H1 (cell line): ENCODE measurements around the gene GPR39. TPM values are rescaled to one million over a fixed set of nuclear protein-coding genes. Genes with fewer than 3 reads are reported as not detected.

Experiments
- CTCF ChIA-PET: fragments of 300-600 bp; sonication (Branson Sonifier 250); formaldehyde crosslinking; loops from one replicate; lab custom pipeline; 2021; ENCODE audit not compliant: partially characterized antibody; lab: Charles Lee
- POLR2A ChIA-PET: fragments of 300-600 bp; sonication (Branson Sonifier 250); formaldehyde crosslinking; loops from one replicate; lab custom pipeline; 2021; ENCODE audit warnings: inconsistent platforms; ENCODE audit not compliant: partially characterized antibody; lab: Charles Lee
- DNase-seq, 2 experiments: peaks; one replicate each; pipeline versions ENCODE4 v3.0.0 to v3.0.0-alpha.2; 2010 to 2022; ENCODE audit warnings: low spot score in 2 of 2, low read depth in 1 of 2, mixed read lengths in 1 of 2
- FAIRE-seq: peaks from 2 replicates; lab custom pipeline; 2011; peaks lifted over from hg19 to GRCh38; lab: Jason Lieb, UNC
- H2AFZ ChIP-seq: 2 replicates; pipeline ENCODE4 v1.8.1; 2012; ENCODE audit warnings: low read length, inconsistent platforms
- H2AK5ac ChIP-seq: 2 replicates; pipeline ENCODE4 v1.6.1; 2013; ENCODE audit warnings: low read depth, low read length
- H2BK120ac ChIP-seq: replicated peaks from 2 replicates; pipeline ENCODE3; 2013; ENCODE audit warnings: low read depth, low read length, inconsistent platforms
- H2BK12ac ChIP-seq: 2 replicates; pipeline ENCODE4 v1.6.1; 2013; ENCODE audit warnings: low read depth, low read length
- H2BK15ac ChIP-seq: 2 replicates; pipeline ENCODE4 v1.6.1; 2013; ENCODE audit warnings: low read length
- H2BK20ac ChIP-seq: 2 replicates; pipeline ENCODE4 v1.6.1; 2013; ENCODE audit warnings: low read length
- H2BK5ac ChIP-seq: 2 replicates; pipeline ENCODE4 v1.6.1; 2013; ENCODE audit warnings: low read depth, low read length
- H3K14ac ChIP-seq: 2 replicates; pipeline ENCODE4 v1.6.1; 2013; ENCODE audit warnings: inconsistent platforms; ENCODE audit not compliant: insufficient read length
- H3K18ac ChIP-seq: 2 replicates; pipeline ENCODE4 v1.6.1; 2013; ENCODE audit warnings: low read length; ENCODE audit errors: extremely low read depth
- H3K23ac ChIP-seq: 2 replicates; pipeline ENCODE4 v1.6.1; 2013; ENCODE audit warnings: inconsistent platforms; ENCODE audit not compliant: insufficient read length
- H3K23me2 ChIP-seq: 2 replicates; pipeline ENCODE4 v1.6.1; 2013; ENCODE audit warnings: low read depth, low read length
- H3K27ac ChIP-seq: 2 replicates; pipeline ENCODE4 v1.6.1; 2011; ENCODE audit warnings: low read depth, low read length, inconsistent platforms
- H3K27me3 ChIP-seq, 4 experiments: replicated peaks in 1 of 4; 1 replicate in 1 of 4; 2 replicates in 3 of 4; pipeline versions ENCODE4 v1.6.1 to v1.8.1; 2011 to 2013; ENCODE audit warnings: low read length in 3 of 4, mild to moderate bottlenecking in 3 of 4, inconsistent platforms in 2 of 4, mixed read lengths in 2 of 4, moderate library complexity in 1 of 4; ENCODE audit not compliant: control insufficient read depth in 3 of 4, insufficient read depth in 3 of 4; ENCODE audit errors: extremely low read depth in 1 of 4
- H3K36me3 ChIP-seq, 4 experiments: 2 replicates each; pipeline versions ENCODE4 v1.6.1 to v1.8.1; 2011 to 2013; ENCODE audit warnings: mild to moderate bottlenecking in 4 of 4, low read length in 3 of 4, moderate library complexity in 2 of 4, control low read depth in 1 of 4, inconsistent platforms in 1 of 4; ENCODE audit not compliant: insufficient read depth in 4 of 4, control insufficient read depth in 2 of 4
- H3K4ac ChIP-seq: replicated peaks from 2 replicates; pipeline ENCODE3; 2013; ENCODE audit warnings: low read length, low read depth, mixed read lengths, inconsistent platforms; ENCODE audit not compliant: insufficient read length
- H3K4me1 ChIP-seq, 4 experiments: replicated peaks in 1 of 4; 1 replicate in 1 of 4; 2 replicates in 3 of 4; pipeline versions ENCODE4 v1.6.1 to v1.8.1; 2011 to 2013; ENCODE audit warnings: low read length in 3 of 4, inconsistent platforms in 2 of 4, mixed read lengths in 1 of 4; ENCODE audit not compliant: insufficient read depth in 4 of 4, control insufficient read depth in 3 of 4
- H3K4me2 ChIP-seq, 2 experiments: 2 replicates each; pipeline versions ENCODE4 v1.6.1 to v1.8.1; 2011 to 2013; ENCODE audit warnings: low read depth in 2 of 2, low read length in 2 of 2, control low read depth in 1 of 2, inconsistent platforms in 1 of 2, mild to moderate bottlenecking in 1 of 2; ENCODE audit not compliant: insufficient read depth in 1 of 2
- H3K4me3 ChIP-seq, 4 experiments: fragments of 200-600, 300-600 bp in 1 of 4; sonication (generic), shearing (Covaris generic), sonication (Bioruptor Twin) in 1 of 4; 2 replicates each; pipeline versions ENCODE4 v1.5.1 to v1.8.1; 2011 to 2016; ENCODE audit warnings: low read length in 4 of 4, low read depth in 3 of 4, control low read depth in 2 of 4, inconsistent platforms in 2 of 4, mild to moderate bottlenecking in 2 of 4, mixed read lengths in 1 of 4, moderate library complexity in 1 of 4; ENCODE audit not compliant: insufficient read depth in 2 of 4; ENCODE audit errors: extremely low read depth in 1 of 4
- H3K56ac ChIP-seq: replicated peaks from 2 replicates; pipeline ENCODE3; 2013; ENCODE audit warnings: low read depth, mild to moderate bottlenecking, mixed read lengths, low read length, inconsistent platforms; ENCODE audit not compliant: insufficient read length
- H3K79me1 ChIP-seq: 2 replicates; pipeline ENCODE4 v1.6.1; 2013; ENCODE audit warnings: low read depth, low read length, control low read depth
- H3K79me2 ChIP-seq, 2 experiments: 2 replicates each; pipeline versions ENCODE4 v1.6.1 to v1.8.1; 2012 to 2013; ENCODE audit warnings: low read length in 2 of 2, mild to moderate bottlenecking in 2 of 2, inconsistent platforms in 1 of 2; ENCODE audit not compliant: insufficient read depth in 2 of 2, control insufficient read depth in 1 of 2
- H3K9ac ChIP-seq, 4 experiments: replicated peaks in 1 of 4; 1 replicate in 1 of 4; 2 replicates in 3 of 4; pipeline versions ENCODE4 v1.6.1 to v1.8.1; 2011 to 2013; ENCODE audit warnings: low read depth in 3 of 4, low read length in 3 of 4, control low read depth in 2 of 4, mild to moderate bottlenecking in 2 of 4, moderate library complexity in 2 of 4, inconsistent platforms in 1 of 4; ENCODE audit errors: extremely low read depth in 1 of 4
- H3K9me3 ChIP-seq, 2 experiments: 2 replicates each; pipeline versions ENCODE4 v1.6.1 to v1.8.1; 2012 to 2013; ENCODE audit warnings: mild to moderate bottlenecking in 2 of 2, moderate library complexity in 2 of 2, control low read depth in 1 of 2, inconsistent platforms in 1 of 2, low read depth in 1 of 2, low read length in 1 of 2, mixed read lengths in 1 of 2; ENCODE audit not compliant: insufficient read depth in 2 of 2
- H4K20me1 ChIP-seq, 2 experiments: replicated peaks in 1 of 2; 2 replicates each; pipeline versions ENCODE3 to v1.8.1; 2011 to 2013; ENCODE audit warnings: inconsistent platforms in 2 of 2, low read length in 2 of 2, mild to moderate bottlenecking in 1 of 2; ENCODE audit not compliant: insufficient read depth in 2 of 2, control insufficient read depth in 1 of 2
- H4K5ac ChIP-seq: 2 replicates; pipeline ENCODE4 v1.6.1; 2013; ENCODE audit warnings: low read length, low read depth, mixed read lengths, inconsistent platforms; ENCODE audit not compliant: insufficient read length
- H4K8ac ChIP-seq: 2 replicates; pipeline ENCODE4 v1.8.0; 2013; ENCODE audit warnings: mild to moderate bottlenecking, moderate library complexity, low read length, inconsistent platforms; ENCODE audit not compliant: insufficient read depth; ENCODE audit errors: extremely low read depth
- H4K91ac ChIP-seq: replicated peaks from 2 replicates; pipeline ENCODE3; 2013; ENCODE audit warnings: low read length, mixed read lengths, inconsistent platforms; ENCODE audit not compliant: insufficient read length
- CEBPB ChIP-seq: IDR thresholded peaks from 2 replicates; pipeline ENCODE4 v1.6.1; 2012; ENCODE audit warnings: low read depth, low read length
- CTBP2 ChIP-seq: IDR thresholded peaks from 2 replicates; pipeline ENCODE4 v1.7.0; 2011; ENCODE audit warnings: borderline replicate concordance, mild to moderate bottlenecking, moderate library complexity, mixed read lengths, low read length; ENCODE audit not compliant: insufficient read depth, insufficient read length
- MAFK ChIP-seq: IDR thresholded peaks from 2 replicates; pipeline ENCODE4 v1.6.1; 2012; ENCODE audit warnings: low read depth, mild to moderate bottlenecking, improper control_type of control experiment, low read length
- POLR2A ChIP-seq, 2 experiments: IDR thresholded peaks; 1 replicate in 1 of 2; 2 replicates in 1 of 2; pipeline ENCODE4 v1.6.1; 2011; ENCODE audit warnings: low read depth in 2 of 2, low read length in 2 of 2, mild to moderate bottlenecking in 2 of 2; ENCODE audit errors: control extremely low read depth in 1 of 2
- TEAD4 ChIP-seq: IDR thresholded peaks from 2 replicates; pipeline ENCODE4 v1.6.1; 2012; ENCODE audit warnings: low read depth, low read length, inconsistent platforms, mixed read lengths
- WGBS, 2 experiments: shearing (Covaris generic) in 1 of 2; methylation state at CpG; one replicate each; pipeline versions ENCODE4 v1.1.6 to v1.1.7; 2013 to 2015; ENCODE audit warnings: low lambda C conversion rate in 2 of 2, mixed read lengths in 2 of 2, inconsistent platforms in 1 of 2, low coverage in 1 of 2, missing lambda C conversion rate in 1 of 2; ENCODE audit not compliant: insufficient replicate concordance in 2 of 2, insufficient coverage in 1 of 2, insufficient read length in 1 of 2; ENCODE audit errors: extremely low coverage in 1 of 2, missing lambda C conversion rate in 1 of 2; 5-methylcytosine and 5-hydroxymethylcytosine counted together
- polyA plus RNA-seq, 7 experiments: library from polyadenylated mRNA; depleted of rRNA in 3 of 7; stranded (reverse) in 5 of 7; unstranded in 2 of 7; fragments of >200 nt in 5 of 7; fragments of 200-250 nt in 2 of 7; gene quantifications; 1 replicate in 5 of 7; 2 replicates in 1 of 7; 4 replicates in 1 of 7; pipeline versions ENCODE4 v1.2.1 to v1.2.3, GENCODE V29; 2011 to 2013; ENCODE audit warnings: missing spikeins in 2 of 7, mixed read lengths in 2 of 7
- total RNA-seq: library from RNA; stranded (reverse); fragmentation: NEBNext Ultra II Directional; extraction: Animal tissue kit (Norgen Biotek cat#: 25700); gene quantifications from 2 replicates; pipeline ENCODE4 v1.2.1, GENCODE V29; 2021

GPR39 gene
- total and polyA plus RNA-seq, 2 of the 8 experiments (the other 6 are each of a cell fraction or from before 2014, with no cell fraction given), result 0.63 to 2.7 TPM

GRCh38 chr2:132422736-132423135, 6.1 kb downstream of the GPR39 start:
- no peak overlapping the region for H2BK15ac ChIP-seq
- no peaks in the 10 kb centered on the region for H3K79me1 ChIP-seq
- TF ChIP-seq POLR2A (IDR thresholded peaks at IDR 0.05; ENCODE audit: control extremely low read depth in 1 of 2, low read depth in 2 of 2, low read length in 2 of 2) (no peak), TEAD4 (no peak), CTBP2 (no peak), CEBPB (no peak), MAFK (no peak)
- WGBS, 2 experiments, result 91% methylated on average over 6 of the region's 6 CpGs; no CpG with 5 or more reads in 1 of the 2 experiments
- H3K18ac ChIP-seq, result no peak overlapping the region
- POLR2A ChIA-PET, result no interaction called here
- CTCF ChIA-PET, result interaction anchor here (1.1 kb wide), 1 partner anchor 15 kb away, joined by 3 read pairs; no protein-coding TSS in a partner anchor
- DNase-seq (no peak), FAIRE-seq (no peak)
- no peak overlapping the region for H3K27ac ChIP-seq
- no peak overlapping the region for H2BK5ac ChIP-seq
- no peaks in the 10 kb centered on the region for H3K27me3 ChIP-seq
- no peak overlapping the region for H2BK20ac ChIP-seq
- H3K23ac ChIP-seq, result no peak overlapping the region
- no peak overlapping the region for H3K56ac ChIP-seq
- H3K9ac ChIP-seq, result no peak overlapping the region
- H3K4me3 ChIP-seq, result no peak overlapping the region
- H3K4me2 ChIP-seq, result no peak overlapping the region
- H2AFZ ChIP-seq, result no peak overlapping the region
- no peak overlapping the region for H2AK5ac ChIP-seq
- H3K4ac ChIP-seq, result no peak overlapping the region
- no peak overlapping the region for H4K91ac ChIP-seq
- H3K23me2 ChIP-seq, result no peaks in the 10 kb centered on the region
- H4K5ac ChIP-seq, result no peak overlapping the region
- H3K36me3 ChIP-seq, result no peaks in the 10 kb centered on the region
- no peak overlapping the region for H2BK120ac ChIP-seq
- H3K79me2 ChIP-seq, result no peaks in the 10 kb centered on the region
- no peak overlapping the region for H2BK12ac ChIP-seq
- no peaks in the 10 kb centered on the region for H4K20me1 ChIP-seq
- no peaks in the 10 kb centered on the region for H3K9me3 ChIP-seq
- H3K4me1 ChIP-seq, result peaks cover 0 to 4% (median 0%) of the 10 kb centered on the region in 4 experiments; a peak in 1 of 7 replicates
- H4K8ac ChIP-seq, result no peak overlapping the region
- H3K14ac ChIP-seq, result no peak overlapping the region
